Left ventricle myocardium inferior (tissue), 1 donor: ENCODE results near the gene PSMA3. TPM values are rescaled to one million over a fixed set of nuclear protein-coding genes. Genes with fewer than 3 reads are reported as not detected.
A peak's percentile ranks its signal among the peaks of the same experiment; 100 is the strongest.

Source experiments
- DNase-seq: peaks from one replicate; pipeline ENCODE4 v3.0.0-alpha.2; 2020
- H3K27ac ChIP-seq: fragments of 200-600 bp; replicated peaks from 2 replicates; pipeline ENCODE4 v1.8.0; 2021
- H3K27me3 ChIP-seq: fragments of 200-600 bp; 2 replicates; pipeline ENCODE4 v1.8.0; 2021; ENCODE audit warnings: low read depth
- H3K36me3 ChIP-seq: fragments of 200-600 bp; 2 replicates; pipeline ENCODE4 v1.8.0; 2021
- H3K4me1 ChIP-seq: fragments of 200-600 bp; 2 replicates; pipeline ENCODE4 v1.8.0; 2021
- H3K4me3 ChIP-seq: fragments of 200-600 bp; 2 replicates; pipeline ENCODE4 v1.8.0; 2021; ENCODE audit warnings: mild to moderate bottlenecking, moderate library complexity
- H3K9me3 ChIP-seq: fragments of 200-600 bp; replicated peaks from 2 replicates; pipeline ENCODE4 v1.8.0; 2021
- CTCF ChIP-seq: fragments of 200-600 bp; IDR thresholded peaks from 2 replicates; pipeline ENCODE4 v1.8.0; 2021; ENCODE audit warnings: antibody characterized with exemption, mild to moderate bottlenecking, borderline replicate concordance
- intact Hi-C: fragments of 100-400 bp; cut with micrococcal nuclease; formaldehyde crosslinking; loops from one replicate; pipeline ENCODE4 v1.11.0; 2022
- total RNA-seq: library from RNA; stranded (reverse); fragmentation: NEBNext Ultra II Directional; extraction: Animal tissue kit (Norgen Biotek cat#: 25700); gene quantifications from one replicate; pipeline ENCODE4 v1.2.1, GENCODE V29; 2021
- donor health status: DM: no; HTN: yes; CAD: no; lungs with severe emphysema.

Gene PSMA3
- total RNA-seq, 1 donor from 2014 or later: 161 TPM

DNA sequence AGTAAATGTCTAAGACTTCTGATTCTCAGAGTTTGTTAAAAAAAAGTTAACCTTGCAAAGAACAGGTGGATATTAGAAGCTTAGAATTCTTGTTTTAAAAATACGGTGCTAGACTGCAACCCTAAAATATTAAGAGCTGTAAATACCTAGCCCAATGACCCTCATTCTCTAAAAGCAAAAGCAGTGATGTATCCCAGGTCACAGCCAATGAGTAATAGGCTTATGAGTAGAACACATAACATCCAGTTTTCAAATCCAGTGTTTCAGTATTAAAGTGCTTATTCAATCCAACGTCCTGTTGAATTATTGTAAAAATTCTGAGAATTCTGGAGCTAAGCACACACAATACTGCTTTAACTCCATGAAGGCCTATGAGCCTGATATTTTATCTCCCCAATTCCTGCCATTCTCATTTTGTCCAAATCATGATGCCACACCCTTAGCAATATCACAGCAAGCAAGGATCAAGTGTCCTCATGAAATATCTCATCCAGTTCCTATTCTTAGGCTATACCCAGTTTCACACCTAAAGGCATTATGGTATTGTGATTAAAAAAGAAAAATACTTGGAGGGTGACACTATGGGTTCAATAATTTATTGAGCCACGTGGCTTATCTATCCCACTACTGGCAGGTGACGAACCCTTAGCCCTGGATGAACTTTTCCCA lies 38.4 kb downstream of the PSMA3 start:
- peaks cover 63% of the 10 kb centered on the region for H3K36me3 ChIP-seq
- no peaks in the 10 kb centered on the region for H3K9me3 ChIP-seq

GRCh38 chr14:58283730-58284129 lies 39.1 kb downstream of the PSMA3 start:
- no peak for TF ChIP-seq CTCF
- DNase-seq: no peak
- intact Hi-C loops: no loop called here
- no peak overlapping the region for H3K4me3 ChIP-seq
- no peaks in the 10 kb centered on the region for H3K27me3 ChIP-seq
- H3K4me1 ChIP-seq: peaks cover 74% of the 10 kb centered on the region
- peaks cover 63% of the 10 kb centered on the region for H3K36me3 ChIP-seq
- peak overlapping the region; percentile 76 for H3K27ac ChIP-seq
- no peaks in the 10 kb centered on the region for H3K9me3 ChIP-seq

More for the DNA sequence above, 38.4 kb downstream of the PSMA3 start:
- DNase-seq: no peak
- intact Hi-C loops: no loop called here
- H3K4me3 ChIP-seq: no peak overlapping the region
- H3K27ac ChIP-seq: peak overlapping the region; percentile 76
- peaks cover 68% of the 10 kb centered on the region for H3K4me1 ChIP-seq
- TF ChIP-seq CTCF: no peak
- H3K27me3 ChIP-seq: no peaks in the 10 kb centered on the region

GRCh38 chr14:58285132-58285531 lies 40.5 kb downstream of the PSMA3 start:
- peaks cover 75% of the 10 kb centered on the region for H3K4me1 ChIP-seq
- H3K9me3 ChIP-seq: no peaks in the 10 kb centered on the region
- peaks cover 66% of the 10 kb centered on the region for H3K36me3 ChIP-seq
- no peak overlapping the region for H3K27ac ChIP-seq
- intact Hi-C loops: no loop called here
- H3K27me3 ChIP-seq: no peaks in the 10 kb centered on the region
- TF ChIP-seq CTCF: no peak
- H3K4me3 ChIP-seq: no peak overlapping the region
- DNase-seq: no peak

GRCh38 chr14:58287607-58288042 lies 43.0 kb downstream of the PSMA3 start:
- H3K4me1 ChIP-seq: peaks cover 75% of the 10 kb centered on the region
- H3K27me3 ChIP-seq: no peaks in the 10 kb centered on the region
- peaks cover 90% of the 10 kb centered on the region for H3K36me3 ChIP-seq
- no peak for TF ChIP-seq CTCF
- no peaks in the 10 kb centered on the region for H3K9me3 ChIP-seq
- no peak for DNase-seq
- H3K27ac ChIP-seq: no peak overlapping the region
- intact Hi-C loops: no loop called here
- H3K4me3 ChIP-seq: no peak overlapping the region

DNA sequence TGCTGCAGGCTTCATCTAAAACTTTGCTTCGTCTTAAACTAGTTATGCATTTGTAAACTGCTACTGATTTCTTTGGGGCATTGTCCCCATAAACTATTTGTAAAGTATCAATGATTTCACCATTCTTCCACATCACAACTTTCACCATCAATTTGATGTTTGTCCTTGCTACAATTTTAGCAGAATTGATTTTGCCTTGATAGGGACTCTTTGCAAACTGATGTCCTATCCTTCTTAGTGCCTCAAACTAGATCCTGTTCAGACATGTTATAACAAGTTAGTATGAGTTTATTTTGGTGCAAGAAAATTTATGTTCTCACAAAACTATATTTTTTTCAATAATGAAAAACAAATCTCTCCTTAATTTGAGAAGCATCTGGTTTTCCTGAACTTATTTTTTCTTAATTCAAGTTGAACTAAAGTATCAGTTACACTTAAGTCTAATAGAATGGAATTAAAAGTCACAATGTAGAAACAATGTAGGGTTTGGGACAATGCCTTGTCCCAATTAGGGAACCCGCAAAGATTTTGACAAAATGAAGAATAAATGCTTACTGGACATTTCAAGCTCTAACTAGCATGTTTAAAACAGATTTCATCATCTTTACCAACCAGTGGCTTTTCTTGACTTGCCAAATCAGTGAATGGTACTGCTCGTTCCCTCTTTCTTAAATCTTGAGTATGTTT lies 43.6 kb downstream of the PSMA3 start:
- Histone ChIP-seq H3K4me3 (no peak overlapping the region), H3K27me3 (no peaks in the 10 kb centered on the region), H3K4me1 (peaks cover 73% of the 10 kb centered on the region), H3K9me3 (no peaks in the 10 kb centered on the region), H3K36me3 (peaks cover 96% of the 10 kb centered on the region), H3K27ac (no peak overlapping the region)
- intact Hi-C loops: no loop called here
- no peak for TF ChIP-seq CTCF
- no peak for DNase-seq
